MCF 10A (cell line): ENCODE measurements around the gene SMS. TPM values are rescaled to one million over a fixed set of nuclear protein-coding genes. Genes with fewer than 3 reads are reported as not detected.

Source experiments
- BruUV-seq: library from RNA; stranded (reverse); fragments of 400-500 nt; replicated peaks from 2 replicates; lab custom pipeline; 2021; lab: Mats Ljungman, UMichigan
- CTCF ChIA-PET: fragments of 300-600 bp; sonication (Branson Sonifier 250); formaldehyde crosslinking; extraction: SDS; loops from one replicate; lab custom pipeline; 2021; ENCODE audit warnings: antibody characterized with exemption, inconsistent platforms; lab: Yijun Ruan, JAX
- POLR2A ChIA-PET: fragments of 300-600, 350-650 bp; sonication (Branson Sonifier 250); formaldehyde crosslinking; extraction: SDS; loops from one replicate; lab custom pipeline; 2020; ENCODE audit warnings: antibody characterized with exemption, inconsistent platforms; lab: Yijun Ruan, JAX
- DNase-seq: peaks from one replicate; pipeline ENCODE4 v3.0.0-alpha.2; 2018; ENCODE audit not compliant: unreplicated experiment
- H3K27ac Mint-ChIP-seq: one replicate; pipeline ENCODE4 v1.8.0; 2022; ENCODE audit warnings: mild to moderate bottlenecking, low read depth, mixed read lengths; ENCODE audit not compliant: unreplicated experiment
- H3K27me3 Mint-ChIP-seq: one replicate; pipeline ENCODE4 v1.8.0; 2022; ENCODE audit warnings: mixed read lengths; ENCODE audit not compliant: insufficient read depth, unreplicated experiment
- H3K36me3 Mint-ChIP-seq: one replicate; pipeline ENCODE4 v1.8.0; 2022; ENCODE audit warnings: mild to moderate bottlenecking, moderate library complexity, mixed read lengths; ENCODE audit not compliant: insufficient read depth, unreplicated experiment
- H3K4me1 Mint-ChIP-seq: one replicate; pipeline ENCODE4 v1.8.0; 2022; ENCODE audit warnings: mixed read lengths; ENCODE audit not compliant: insufficient read depth, unreplicated experiment
- H3K4me3 Mint-ChIP-seq: one replicate; pipeline ENCODE4 v1.8.0; 2022; ENCODE audit warnings: mild to moderate bottlenecking, moderate library complexity, mixed read lengths; ENCODE audit not compliant: unreplicated experiment
- H3K9me3 Mint-ChIP-seq: one replicate; pipeline ENCODE4 v1.8.0; 2022; ENCODE audit warnings: mixed read lengths; ENCODE audit not compliant: unreplicated experiment
- CTCF ChIP-seq: fragments of 200-600 bp; IDR thresholded peaks from one replicate; pipeline ENCODE4 v1.8.0; 2022; ENCODE audit warnings: antibody characterized with exemption, mild to moderate bottlenecking; ENCODE audit not compliant: unreplicated experiment
- intact Hi-C: fragments of 100-400 bp; cut with micrococcal nuclease; formaldehyde crosslinking; loops from 2 replicates; pipeline ENCODE4 v1.14.1; 2022
- total RNA-seq: library from RNA; stranded (reverse); gene quantifications from 2 replicates; pipeline ENCODE4 v1.2.3, GENCODE V29; 2022

SMS gene
- total RNA-seq, 1 experiment from 2014 or later = 160 TPM

GRCh38 chrX:21955403-21956189 lies 15.1 kb downstream of the SMS start:
- BruUV-seq = no TSS peak
- H3K9me3 Mint-ChIP-seq = no peaks in the 10 kb centered on the region
- H3K4me1 Mint-ChIP-seq = peaks cover 10% of the 10 kb centered on the region
- no peak overlapping the region for H3K4me3 Mint-ChIP-seq
- CTCF ChIA-PET = interaction anchor here (0.6 kb wide), 1 partner anchor 447 kb away, joined by 4 read pairs; no protein-coding TSS in a partner anchor
- TF ChIP-seq CTCF = no peak
- H3K36me3 Mint-ChIP-seq = peaks cover 7% of the 10 kb centered on the region
- peaks cover 81% of the 10 kb centered on the region for H3K27me3 Mint-ChIP-seq
- intact Hi-C loops = no loop called here
- POLR2A ChIA-PET = interaction anchor here (0.6 to 0.9 kb wide), 2 partner anchors 14 to 179 kb away, joined by 3 read pairs; no protein-coding TSS in a partner anchor
- DNase-seq = no peak
- no peak overlapping the region for H3K27ac Mint-ChIP-seq

GRCh38 chrX:21956783-21957182 lies 16.3 kb downstream of the SMS start:
- Mint-ChIP-seq H3K9me3 (no peaks in the 10 kb centered on the region), H3K27ac (no peak overlapping the region), H3K36me3 (peaks cover 7% of the 10 kb centered on the region), H3K4me1 (peaks cover 16% of the 10 kb centered on the region), H3K27me3 (peaks cover 85% of the 10 kb centered on the region), H3K4me3 (no peak overlapping the region)
- DNase-seq = no peak
- no TSS peak for BruUV-seq
- TF ChIP-seq CTCF = no peak
- intact Hi-C loops = no loop called here
- ChIA-PET CTCF (interaction anchor here (0.6 to 1.0 kb wide), 2 partner anchors 8 to 15 kb away, joined by 3 to 4 read pairs; no protein-coding TSS in a partner anchor), POLR2A (no interaction called here)

- no peak for DNase-seq
- POLR2A ChIA-PET = no interaction called here
- no TSS peak for BruUV-seq
- no peaks in the 10 kb centered on the region for H3K9me3 Mint-ChIP-seq
- intact Hi-C loops = no loop called here
- H3K27me3 Mint-ChIP-seq = peaks cover 71% of the 10 kb centered on the region
- H3K27ac Mint-ChIP-seq = no peak overlapping the region
- CTCF ChIA-PET = interaction anchor here (1.0 to 1.1 kb wide), 2 partner anchors 27 to 30 kb away, joined by 3 to 4 read pairs; no protein-coding TSS in a partner anchor
- no peak overlapping the region for H3K4me3 Mint-ChIP-seq
- no peak for TF ChIP-seq CTCF
- peaks cover 7% of the 10 kb centered on the region for H3K36me3 Mint-ChIP-seq
- H3K4me1 Mint-ChIP-seq = peaks cover 16% of the 10 kb centered on the region
Measured at GRCh38 chrX:21958187-21958586, 17.7 kb downstream of the SMS start.

- ChIA-PET CTCF (interaction anchor here (0.7 to 1.1 kb wide), 4 partner anchors 9 to 324 kb away, joined by 3 to 4 read pairs (median 4); no protein-coding TSS in a partner anchor), POLR2A (no interaction called here)
- H3K9me3 Mint-ChIP-seq = no peaks in the 10 kb centered on the region
- H3K27me3 Mint-ChIP-seq = peaks cover 64% of the 10 kb centered on the region
- H3K27ac Mint-ChIP-seq = no peak overlapping the region
- H3K4me3 Mint-ChIP-seq = no peak overlapping the region
- H3K4me1 Mint-ChIP-seq = peaks cover 16% of the 10 kb centered on the region
- peak; percentile 14 for DNase-seq
- no peak for TF ChIP-seq CTCF
- peaks cover 7% of the 10 kb centered on the region for H3K36me3 Mint-ChIP-seq
- no TSS peak for BruUV-seq
- intact Hi-C loops = no loop called here
Measured at GRCh38 chrX:21958916-21959315, 18.4 kb downstream of the SMS start.
